ENCODE data around the gene HLA-F.

The HLA-F gene

DNA sequence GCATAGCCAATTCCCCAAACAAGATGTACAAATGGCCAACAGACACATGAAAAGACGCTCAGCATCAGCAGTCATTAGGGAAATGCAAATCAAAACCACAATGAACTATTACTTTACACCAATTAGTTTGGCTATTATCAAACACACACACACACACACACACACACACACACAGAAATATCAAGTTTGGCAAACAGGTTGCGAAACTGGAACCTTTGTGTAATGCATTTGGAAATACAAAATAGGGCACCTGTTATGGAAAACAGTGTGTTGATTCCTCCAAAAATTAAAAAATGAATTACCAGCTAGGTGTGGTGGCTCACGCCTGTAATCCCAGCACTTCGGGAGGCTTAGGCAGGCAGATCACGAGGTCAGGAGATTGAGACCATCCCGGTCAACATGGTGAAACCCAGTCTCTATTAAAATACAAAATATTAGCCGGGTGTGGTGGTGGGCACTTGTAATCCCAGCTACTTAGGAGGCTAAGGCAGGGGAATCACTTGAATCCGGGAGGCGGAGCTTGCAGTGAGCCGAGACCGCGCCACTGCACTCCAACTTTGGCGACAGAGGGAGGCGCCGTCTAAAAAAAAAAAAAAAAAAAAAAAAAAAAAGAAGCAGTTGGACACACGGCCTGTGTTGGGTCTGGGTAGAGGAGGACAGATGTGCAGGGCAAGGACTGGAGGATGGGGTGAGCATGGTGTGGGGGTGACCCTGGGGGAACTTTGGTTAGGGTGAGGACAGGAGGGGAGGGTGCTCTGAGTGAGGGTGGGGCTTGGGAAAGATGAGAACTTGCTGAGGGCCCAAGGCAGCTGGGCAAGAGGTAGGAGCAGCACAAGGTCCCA lies 23.8 kb downstream of the HLA-F start:
- H3K27ac ChIP-seq (ENCODE audit: extremely low read depth, low read depth, low read length), result no peak overlapping the region
- H3K36me3 ChIP-seq (ENCODE audit: control insufficient read depth in 2 of 2, insufficient read depth in 1 of 2, low read length in 2 of 2), result peaks cover 5 to 22% of the 10 kb centered on the region in 2 experiments; a peak in 2 of 3 replicates
- H3K4me1 ChIP-seq (ENCODE audit: control insufficient read depth, insufficient read depth, low read length), result peaks cover 1% of the 10 kb centered on the region; the same call in 1 of the 2 replicates
- no peaks in the 10 kb centered on the region for H3K9me3 ChIP-seq (ENCODE audit: control insufficient read depth, insufficient read depth, low read depth, low read length)
- CTCF ChIA-PET, result interaction anchor here (8.9 kb wide), 1 partner anchor 12 kb away, joined by 127 read pairs; no protein-coding TSS in a partner anchor
- no peak overlapping the region for H3K4me3 ChIP-seq (ENCODE audit: low read depth, low read length)
- POLR2A ChIA-PET, result interaction anchor here (0.6 kb wide), 1 partner anchor 253 kb away, joined by 3 read pairs; no protein-coding TSS in a partner anchor
- no peak for TF ChIP-seq ZNF366 (tag by site-specific recombination; conservative IDR thresholded peaks at IDR 0.05)
- TF ChIP-seq SCRT2 (tag by site-specific recombination; IDR thresholded peaks at IDR 0.05), result peak; percentile 40; the same call in 1 of the 2 replicates
- no peak for TF ChIP-seq ZNF660 (tag by site-specific recombination; IDR thresholded peaks at IDR 0.05)
- TF ChIP-seq ZNF23 (tag by site-specific recombination; IDR thresholded peaks at IDR 0.05; ENCODE audit: borderline replicate concordance), result no peak
- TF ChIP-seq, protein P1, sequence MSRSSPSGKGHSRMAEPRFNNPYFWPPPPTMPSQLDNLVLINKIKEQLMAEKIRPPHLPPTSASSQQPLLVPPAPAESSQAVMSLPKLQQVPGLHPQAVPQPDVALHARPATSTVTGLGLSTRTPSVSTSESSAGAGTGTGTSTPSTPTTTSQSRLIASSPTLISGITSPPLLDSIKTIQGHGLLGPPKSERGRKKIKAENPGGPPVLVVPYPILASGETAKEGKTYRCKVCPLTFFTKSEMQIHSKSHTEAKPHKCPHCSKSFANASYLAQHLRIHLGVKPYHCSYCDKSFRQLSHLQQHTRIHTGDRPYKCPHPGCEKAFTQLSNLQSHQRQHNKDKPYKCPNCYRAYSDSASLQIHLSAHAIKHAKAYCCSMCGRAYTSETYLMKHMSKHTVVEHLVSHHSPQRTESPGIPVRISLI (tag by site-specific recombination; IDR thresholded peaks at IDR 0.05), result peak; percentile 86
- TF ChIP-seq, protein P2, sequence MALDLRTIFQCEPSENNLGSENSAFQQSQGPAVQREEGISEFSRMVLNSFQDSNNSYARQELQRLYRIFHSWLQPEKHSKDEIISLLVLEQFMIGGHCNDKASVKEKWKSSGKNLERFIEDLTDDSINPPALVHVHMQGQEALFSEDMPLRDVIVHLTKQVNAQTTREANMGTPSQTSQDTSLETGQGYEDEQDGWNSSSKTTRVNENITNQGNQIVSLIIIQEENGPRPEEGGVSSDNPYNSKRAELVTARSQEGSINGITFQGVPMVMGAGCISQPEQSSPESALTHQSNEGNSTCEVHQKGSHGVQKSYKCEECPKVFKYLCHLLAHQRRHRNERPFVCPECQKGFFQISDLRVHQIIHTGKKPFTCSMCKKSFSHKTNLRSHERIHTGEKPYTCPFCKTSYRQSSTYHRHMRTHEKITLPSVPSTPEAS (tag by site-specific recombination; IDR thresholded peaks at IDR 0.05), result no peak

DNA sequence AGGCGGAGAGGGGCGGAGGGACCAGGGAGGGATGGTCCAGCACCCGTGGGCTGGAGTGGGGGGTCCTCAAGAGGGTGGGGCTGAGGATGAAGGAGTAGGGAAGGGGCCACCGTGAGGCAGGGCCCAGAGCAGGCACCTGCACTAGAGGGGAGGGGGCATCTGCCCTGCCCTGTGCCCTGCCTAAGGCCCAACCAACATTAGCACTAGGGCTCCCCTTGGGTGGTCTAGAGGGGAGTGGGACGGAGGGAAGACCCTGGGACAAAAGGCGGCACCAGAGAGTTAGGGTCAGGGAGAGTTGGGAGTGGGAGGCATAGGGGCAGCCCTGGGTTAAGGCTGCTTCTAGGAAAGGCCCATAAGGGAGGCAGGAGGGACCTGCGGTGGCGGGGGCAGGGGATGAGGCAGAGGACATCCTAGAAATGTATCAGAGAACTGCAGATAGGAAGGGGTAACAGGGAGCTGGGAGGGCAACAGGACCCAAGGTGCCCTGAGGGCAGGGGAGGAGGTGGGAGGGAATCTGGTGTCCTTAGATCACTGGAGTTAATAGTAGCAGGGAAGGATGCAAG lies 24.5 kb downstream of the HLA-F start:
- Histone ChIP-seq H3K4me1 (ENCODE audit: control insufficient read depth, insufficient read depth, low read length) (peaks cover 5% of the 10 kb centered on the region; the same call in 1 of the 2 replicates), H3K4me3 (ENCODE audit: low read depth, low read length) (peak overlapping the region; percentile 79), H3K9me3 (ENCODE audit: control insufficient read depth, insufficient read depth, low read depth, low read length) (no peaks in the 10 kb centered on the region), H3K27ac (ENCODE audit: extremely low read depth, low read depth, low read length) (no peak overlapping the region; the same call in 1 of the 2 replicates), H3K36me3 (ENCODE audit: control insufficient read depth in 2 of 2, insufficient read depth in 1 of 2, low read length in 2 of 2) (peaks cover 5 to 22% of the 10 kb centered on the region in 2 experiments; a peak in 2 of 3 replicates)
- TF ChIP-seq KLF10 (tag by site-specific recombination; IDR thresholded peaks at IDR 0.05) (no peak), ZFP41 (tag by site-specific recombination; IDR thresholded peaks at IDR 0.05; ENCODE audit: borderline replicate concordance) (no peak), ZBTB48 (tag by site-specific recombination; IDR thresholded peaks at IDR 0.05) (peak; percentile 34; the same call in 1 of the 2 replicates), ZNF391 (tag by site-specific recombination; IDR thresholded peaks at IDR 0.05; ENCODE audit: borderline replicate concordance, low read depth) (no peak), WT1 (tag by site-specific recombination; IDR thresholded peaks at IDR 0.05) (0 out of 2 replicates have a peak, but pooled peaks have one; percentile 22), ZIC2 (tag by site-specific recombination; IDR thresholded peaks at IDR 0.05) (0 out of 2 replicates have a peak, but pooled peaks have one; percentile 22), ZNF76 (tag by site-specific recombination; IDR thresholded peaks at IDR 0.05; ENCODE audit: borderline replicate concordance, low read depth) (no peak)
- TF ChIP-seq, protein P3, sequence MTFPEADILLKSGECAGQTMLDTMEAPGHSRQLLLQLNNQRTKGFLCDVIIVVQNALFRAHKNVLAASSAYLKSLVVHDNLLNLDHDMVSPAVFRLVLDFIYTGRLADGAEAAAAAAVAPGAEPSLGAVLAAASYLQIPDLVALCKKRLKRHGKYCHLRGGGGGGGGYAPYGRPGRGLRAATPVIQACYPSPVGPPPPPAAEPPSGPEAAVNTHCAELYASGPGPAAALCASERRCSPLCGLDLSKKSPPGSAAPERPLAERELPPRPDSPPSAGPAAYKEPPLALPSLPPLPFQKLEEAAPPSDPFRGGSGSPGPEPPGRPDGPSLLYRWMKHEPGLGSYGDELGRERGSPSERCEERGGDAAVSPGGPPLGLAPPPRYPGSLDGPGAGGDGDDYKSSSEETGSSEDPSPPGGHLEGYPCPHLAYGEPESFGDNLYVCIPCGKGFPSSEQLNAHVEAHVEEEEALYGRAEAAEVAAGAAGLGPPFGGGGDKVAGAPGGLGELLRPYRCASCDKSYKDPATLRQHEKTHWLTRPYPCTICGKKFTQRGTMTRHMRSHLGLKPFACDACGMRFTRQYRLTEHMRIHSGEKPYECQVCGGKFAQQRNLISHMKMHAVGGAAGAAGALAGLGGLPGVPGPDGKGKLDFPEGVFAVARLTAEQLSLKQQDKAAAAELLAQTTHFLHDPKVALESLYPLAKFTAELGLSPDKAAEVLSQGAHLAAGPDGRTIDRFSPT (tag by site-specific recombination; IDR thresholded peaks at IDR 0.05), result 0 out of 2 replicates have a peak, but pooled peaks have one; percentile 19
- ChIA-PET POLR2A (interaction anchor here (0.9 to 2.1 kb wide), 2 partner anchors 11 to 465 kb away, joined by 3 to 11 read pairs; partner anchors contain the start of gene TRIM26), CTCF (interaction anchor here (0.6 to 8.9 kb wide), 5 partner anchors 13 to 94 kb away, joined by 3 to 127 read pairs (median 14); no protein-coding TSS in a partner anchor)
